ENCODE measurements around the gene TOR1AIP1. TPM values are rescaled to one million over a fixed set of nuclear protein-coding genes. Genes with fewer than 3 reads are reported as not detected.
"Not testable (repeated sequence)": the region's sequence is repeated elsewhere in the genome, so short reads cannot be mapped to it uniquely, and the experiment has no call there.

TOR1AIP1 gene
- 10 to 100 TPM; 39.4 to 42.3 TPM for total RNA-seq

- Mint-ChIP-seq H3K27me3 (ENCODE audit: low read depth) (no peaks in the 10 kb centered on the region), H3K4me3 (peak within 1 kb of the TSS; percentile 96), H3K27ac (peak within 1 kb of the TSS; percentile 99), H3K36me3 (ENCODE audit: low read depth) (peaks cover 10% of the 10 kb centered on the region), H3K9me3 (no peaks in the 10 kb centered on the region), H3K4me1 (ENCODE audit: low read depth) (peaks cover 57% of the 10 kb centered on the region)
- intact Hi-C loops (cut with micrococcal nuclease): loop anchor here (1.0 to 10.0 kb wide), 15 partner anchors 50 to 1212 kb away; partner anchors contain the start of genes ACBD6, AXDND1, CEP350 and FAM20B
- DNase-seq: peak; percentile 98
- CTCF ChIA-PET: interaction anchor here (0.6 to 1.6 kb wide), 5 partner anchors 18 to 95 kb away, joined by 3 to 9 read pairs (median 3); partner anchors contain the start of gene CEP350
Observed at GRCh38 chr1:179882253-179883039, at the start of gene TOR1AIP1. TSS of gene TOR1AIP1 (plus strand) at chr1:179882285. CDS start at chr1:179882503, 218 bp downstream.

GRCh38 chr1:179836686-179837445 lies 45.2 kb upstream of the TOR1AIP1 start:
- H3K27ac Mint-ChIP-seq; intact Hi-C loops (cut with micrococcal nuclease); DNase-seq; H3K27me3 Mint-ChIP-seq (ENCODE audit: low read depth); H3K36me3 Mint-ChIP-seq (ENCODE audit: low read depth); H3K9me3 Mint-ChIP-seq; H3K4me3 Mint-ChIP-seq: not testable (repeated sequence)
- CTCF ChIA-PET: interaction anchor here (1.1 to 1.6 kb wide), 3 partner anchors 22 to 27 kb away, joined by 3 to 6 read pairs (median 5); no protein-coding TSS in a partner anchor
- H3K4me1 Mint-ChIP-seq (ENCODE audit: low read depth): peaks cover 13% of the 10 kb centered on the region

- Mint-ChIP-seq H3K27ac (no peak overlapping the region), H3K4me1 (ENCODE audit: low read depth) (no peaks in the 10 kb centered on the region), H3K4me3 (no peak overlapping the region), H3K27me3 (ENCODE audit: low read depth) (no peaks in the 10 kb centered on the region), H3K9me3 (no peaks in the 10 kb centered on the region), H3K36me3 (ENCODE audit: low read depth) (peaks cover 7% of the 10 kb centered on the region)
- DNase-seq: no peak
- CTCF ChIA-PET: interaction anchor here (0.6 kb wide), 1 partner anchor 325 kb away, joined by 3 read pairs; no protein-coding TSS in a partner anchor
- intact Hi-C loops (cut with micrococcal nuclease): no loop called here
Observed at GRCh38 chr1:179840107-179840506, 42.0 kb upstream of the TOR1AIP1 start.

GRCh38 chr1:179848233-179848632 lies 33.9 kb upstream of the TOR1AIP1 start:
- Mint-ChIP-seq H3K4me3 (no peak overlapping the region), H3K4me1 (ENCODE audit: low read depth) (peaks cover 2% of the 10 kb centered on the region), H3K27me3 (ENCODE audit: low read depth) (no peaks in the 10 kb centered on the region), H3K36me3 (ENCODE audit: low read depth) (peaks cover 34% of the 10 kb centered on the region), H3K27ac (no peak overlapping the region), H3K9me3 (no peaks in the 10 kb centered on the region)
- intact Hi-C loops (cut with micrococcal nuclease): no loop called here
- DNase-seq: no peak
- CTCF ChIA-PET: interaction anchor here (1.1 kb wide), 1 partner anchor 39 kb away, joined by 3 read pairs; no protein-coding TSS in a partner anchor

- H3K27ac Mint-ChIP-seq: no peak overlapping the region
- no peaks in the 10 kb centered on the region for H3K9me3 Mint-ChIP-seq
- no peak overlapping the region for H3K4me3 Mint-ChIP-seq
- DNase-seq: no peak
- H3K27me3 Mint-ChIP-seq (ENCODE audit: low read depth): no peaks in the 10 kb centered on the region
- intact Hi-C loops (cut with micrococcal nuclease): no loop called here
- H3K4me1 Mint-ChIP-seq (ENCODE audit: low read depth): peaks cover 2% of the 10 kb centered on the region
- CTCF ChIA-PET: interaction anchor here (0.8 to 2.0 kb wide), 2 partner anchors 39 to 43 kb away, joined by 4 to 7 read pairs; no protein-coding TSS in a partner anchor
- peaks cover 27% of the 10 kb centered on the region for H3K36me3 Mint-ChIP-seq (ENCODE audit: low read depth)
Observed at GRCh38 chr1:179853102-179853501, 29.0 kb upstream of the TOR1AIP1 start.

GRCh38 chr1:179855831-179856230 lies 26.3 kb upstream of the TOR1AIP1 start:
- CTCF ChIA-PET; H3K4me3 Mint-ChIP-seq; intact Hi-C loops (cut with micrococcal nuclease); H3K27ac Mint-ChIP-seq; H3K27me3 Mint-ChIP-seq (ENCODE audit: low read depth); H3K4me1 Mint-ChIP-seq (ENCODE audit: low read depth); H3K9me3 Mint-ChIP-seq; DNase-seq: not testable (repeated sequence)
- peaks cover 17% of the 10 kb centered on the region for H3K36me3 Mint-ChIP-seq (ENCODE audit: low read depth)

GRCh38 chr1:179856296-179856695 lies 25.8 kb upstream of the TOR1AIP1 start:
- CTCF ChIA-PET: no interaction called here
- Mint-ChIP-seq H3K27me3 (ENCODE audit: low read depth) (no peaks in the 10 kb centered on the region), H3K4me3 (no peak overlapping the region), H3K36me3 (ENCODE audit: low read depth) (peaks cover 13% of the 10 kb centered on the region), H3K27ac (no peak overlapping the region), H3K9me3 (no peaks in the 10 kb centered on the region), H3K4me1 (ENCODE audit: low read depth) (peaks cover 2% of the 10 kb centered on the region)
- intact Hi-C loops (cut with micrococcal nuclease): no loop called here
- no peak for DNase-seq

- peaks cover 16% of the 10 kb centered on the region for H3K36me3 Mint-ChIP-seq (ENCODE audit: low read depth)
- peaks cover 2% of the 10 kb centered on the region for H3K4me1 Mint-ChIP-seq (ENCODE audit: low read depth)
- CTCF ChIA-PET: no interaction called here
- H3K27ac Mint-ChIP-seq: no peak overlapping the region
- no peak for DNase-seq
- no peaks in the 10 kb centered on the region for H3K27me3 Mint-ChIP-seq (ENCODE audit: low read depth)
- no peak overlapping the region for H3K4me3 Mint-ChIP-seq
- intact Hi-C loops (cut with micrococcal nuclease): no loop called here
- no peaks in the 10 kb centered on the region for H3K9me3 Mint-ChIP-seq
Observed at GRCh38 chr1:179857009-179857408, 25.1 kb upstream of the TOR1AIP1 start.

- no peaks in the 10 kb centered on the region for H3K4me1 Mint-ChIP-seq (ENCODE audit: low read depth)
- CTCF ChIA-PET: no interaction called here
- intact Hi-C loops (cut with micrococcal nuclease): no loop called here
- no peaks in the 10 kb centered on the region for H3K9me3 Mint-ChIP-seq
- DNase-seq: no peak
- H3K27ac Mint-ChIP-seq: no peak overlapping the region
- no peak overlapping the region for H3K4me3 Mint-ChIP-seq
- H3K27me3 Mint-ChIP-seq (ENCODE audit: low read depth): no peaks in the 10 kb centered on the region
- peaks cover 24% of the 10 kb centered on the region for H3K36me3 Mint-ChIP-seq (ENCODE audit: low read depth)
Observed at GRCh38 chr1:179860652-179861051, 21.4 kb upstream of the TOR1AIP1 start.

GRCh38 chr1:179865377-179865776 lies 16.7 kb upstream of the TOR1AIP1 start:
- intact Hi-C loops (cut with micrococcal nuclease): loop anchor here (5.0 kb wide), 3 partner anchors 162 to 612 kb away; no protein-coding TSS in a partner anchor

GRCh38 chr1:179866616-179867015 lies 15.5 kb upstream of the TOR1AIP1 start:
- no peak overlapping the region for H3K4me3 Mint-ChIP-seq
- H3K9me3 Mint-ChIP-seq: no peaks in the 10 kb centered on the region
- no peaks in the 10 kb centered on the region for H3K27me3 Mint-ChIP-seq (ENCODE audit: low read depth)
- DNase-seq: no peak
- intact Hi-C loops (cut with micrococcal nuclease): loop anchor here (1.0 to 5.0 kb wide), 6 partner anchors 88 to 611 kb away; partner anchors contain the start of gene CEP350
- peaks cover 7% of the 10 kb centered on the region for H3K4me1 Mint-ChIP-seq (ENCODE audit: low read depth)
- H3K27ac Mint-ChIP-seq: no peak overlapping the region
- peaks cover 17% of the 10 kb centered on the region for H3K36me3 Mint-ChIP-seq (ENCODE audit: low read depth)
- CTCF ChIA-PET: interaction anchor here (0.6 to 3.5 kb wide), 7 partner anchors 9 to 312 kb away, joined by 3 to 33 read pairs (median 5); partner anchors contain the start of gene TOR1AIP2

More at GRCh38 chr1:179865377-179865776, 16.7 kb upstream of the TOR1AIP1 start:
- H3K27ac Mint-ChIP-seq: no peak overlapping the region
- no peak overlapping the region for H3K4me3 Mint-ChIP-seq
- no peaks in the 10 kb centered on the region for H3K27me3 Mint-ChIP-seq (ENCODE audit: low read depth)
- no peak for DNase-seq
- CTCF ChIA-PET: interaction anchor here (1.4 to 3.5 kb wide), 2 partner anchors 15 to 314 kb away, joined by 3 to 33 read pairs; no protein-coding TSS in a partner anchor
- peaks cover 20% of the 10 kb centered on the region for H3K36me3 Mint-ChIP-seq (ENCODE audit: low read depth)
- peaks cover 4% of the 10 kb centered on the region for H3K4me1 Mint-ChIP-seq (ENCODE audit: low read depth)
- no peaks in the 10 kb centered on the region for H3K9me3 Mint-ChIP-seq
